ENCODE results near the gene MYO1C.

Gene MYO1C

GRCh38 chr17:1481736-1482135 lies 10.8 kb downstream of the MYO1C start:
- H2AFZ ChIP-seq (ENCODE audit: low read length), result no peak overlapping the region
- H3F3A ChIP-seq (ENCODE audit: low read depth), result no peaks in the 10 kb centered on the region
- H3K4me3 ChIP-seq (ENCODE audit: low read length, poor library complexity, severe bottlenecking), result no peak overlapping the region
- H4K20me1 ChIP-seq (ENCODE audit: insufficient read depth, low read length, poor library complexity, severe bottlenecking), result no peaks in the 10 kb centered on the region
- H3K9ac ChIP-seq (ENCODE audit: low read depth, low read length, poor library complexity, severe bottlenecking), result no peak overlapping the region
- no peak for TF ChIP-seq EZH2phosphoT487 (IDR thresholded peaks at IDR 0.05; ENCODE audit: borderline replicate concordance)
- TF ChIP-seq, protein P1, sequence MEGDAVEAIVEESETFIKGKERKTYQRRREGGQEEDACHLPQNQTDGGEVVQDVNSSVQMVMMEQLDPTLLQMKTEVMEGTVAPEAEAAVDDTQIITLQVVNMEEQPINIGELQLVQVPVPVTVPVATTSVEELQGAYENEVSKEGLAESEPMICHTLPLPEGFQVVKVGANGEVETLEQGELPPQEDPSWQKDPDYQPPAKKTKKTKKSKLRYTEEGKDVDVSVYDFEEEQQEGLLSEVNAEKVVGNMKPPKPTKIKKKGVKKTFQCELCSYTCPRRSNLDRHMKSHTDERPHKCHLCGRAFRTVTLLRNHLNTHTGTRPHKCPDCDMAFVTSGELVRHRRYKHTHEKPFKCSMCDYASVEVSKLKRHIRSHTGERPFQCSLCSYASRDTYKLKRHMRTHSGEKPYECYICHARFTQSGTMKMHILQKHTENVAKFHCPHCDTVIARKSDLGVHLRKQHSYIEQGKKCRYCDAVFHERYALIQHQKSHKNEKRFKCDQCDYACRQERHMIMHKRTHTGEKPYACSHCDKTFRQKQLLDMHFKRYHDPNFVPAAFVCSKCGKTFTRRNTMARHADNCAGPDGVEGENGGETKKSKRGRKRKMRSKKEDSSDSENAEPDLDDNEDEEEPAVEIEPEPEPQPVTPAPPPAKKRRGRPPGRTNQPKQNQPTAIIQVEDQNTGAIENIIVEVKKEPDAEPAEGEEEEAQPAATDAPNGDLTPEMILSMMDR (conservative IDR thresholded peaks at IDR 0.05; ENCODE audit: low read length), result no peak
- no peaks in the 10 kb centered on the region for H3K36me3 ChIP-seq (ENCODE audit: insufficient read depth, low read length)
- H3K4me2 ChIP-seq (ENCODE audit: low read depth, low read length, poor library complexity, severe bottlenecking), result no peak overlapping the region
- H3K4me1 ChIP-seq (ENCODE audit: insufficient read depth, low read length, poor library complexity, severe bottlenecking), result peaks cover 10% of the 10 kb centered on the region
- no peaks in the 10 kb centered on the region for H3K9me2 ChIP-seq (replicated peaks; ENCODE audit: low read depth, low read length)
- H3K27me3 ChIP-seq (ENCODE audit: insufficient read depth, low read length, poor library complexity, severe bottlenecking), result no peaks in the 10 kb centered on the region
- no peaks in the 10 kb centered on the region for H3K9me3 ChIP-seq (ENCODE audit: insufficient read depth, low read depth, low read length)
- H3K79me2 ChIP-seq (ENCODE audit: insufficient read depth, low read length), result no peaks in the 10 kb centered on the region

GRCh38 chr17:1480747-1481465 lies 11.6 kb downstream of the MYO1C start:
- Histone ChIP-seq H3K9me3 (ENCODE audit: insufficient read depth, low read depth, low read length) (no peaks in the 10 kb centered on the region), H3K36me3 (ENCODE audit: insufficient read depth, low read length) (no peaks in the 10 kb centered on the region), H3K4me2 (ENCODE audit: low read depth, low read length, poor library complexity, severe bottlenecking) (no peak overlapping the region), H2AFZ (ENCODE audit: low read length) (no peak overlapping the region), H3K9ac (ENCODE audit: low read depth, low read length, poor library complexity, severe bottlenecking) (no peak overlapping the region), H3K9me2 (replicated peaks; ENCODE audit: low read depth, low read length) (no peaks in the 10 kb centered on the region), H3K4me1 (ENCODE audit: insufficient read depth, low read length, poor library complexity, severe bottlenecking) (peaks cover 6% of the 10 kb centered on the region), H4K20me1 (ENCODE audit: insufficient read depth, low read length, poor library complexity, severe bottlenecking) (no peaks in the 10 kb centered on the region), H3F3A (ENCODE audit: low read depth) (no peaks in the 10 kb centered on the region), H3K27me3 (ENCODE audit: insufficient read depth, low read length, poor library complexity, severe bottlenecking) (no peaks in the 10 kb centered on the region), H3K79me2 (ENCODE audit: insufficient read depth, low read length) (no peaks in the 10 kb centered on the region), H3K4me3 (ENCODE audit: low read length, poor library complexity, severe bottlenecking) (no peak overlapping the region)
- no peak for TF ChIP-seq EZH2phosphoT487 (IDR thresholded peaks at IDR 0.05; ENCODE audit: borderline replicate concordance)
- TF ChIP-seq, protein P1 (conservative IDR thresholded peaks at IDR 0.05; ENCODE audit: low read length), result no peak

- no peak for TF ChIP-seq EZH2phosphoT487 (IDR thresholded peaks at IDR 0.05; ENCODE audit: borderline replicate concordance)
- TF ChIP-seq, protein P1 (conservative IDR thresholded peaks at IDR 0.05; ENCODE audit: low read length), result no peak
- no peak overlapping the region for H2AFZ ChIP-seq (ENCODE audit: low read length)
- no peaks in the 10 kb centered on the region for H4K20me1 ChIP-seq (ENCODE audit: insufficient read depth, low read length, poor library complexity, severe bottlenecking)
- H3K9ac ChIP-seq (ENCODE audit: low read depth, low read length, poor library complexity, severe bottlenecking), result no peak overlapping the region
- H3K9me2 ChIP-seq (replicated peaks; ENCODE audit: low read depth, low read length), result no peaks in the 10 kb centered on the region
- no peaks in the 10 kb centered on the region for H3K9me3 ChIP-seq (ENCODE audit: insufficient read depth, low read depth, low read length)
- no peak overlapping the region for H3K4me2 ChIP-seq (ENCODE audit: low read depth, low read length, poor library complexity, severe bottlenecking)
- H3K36me3 ChIP-seq (ENCODE audit: insufficient read depth, low read length), result no peaks in the 10 kb centered on the region
- H3K27me3 ChIP-seq (ENCODE audit: insufficient read depth, low read length, poor library complexity, severe bottlenecking), result no peaks in the 10 kb centered on the region
- no peaks in the 10 kb centered on the region for H3K4me1 ChIP-seq (ENCODE audit: insufficient read depth, low read length, poor library complexity, severe bottlenecking)
- H3F3A ChIP-seq (ENCODE audit: low read depth), result no peaks in the 10 kb centered on the region
- no peaks in the 10 kb centered on the region for H3K79me2 ChIP-seq (ENCODE audit: insufficient read depth, low read length)
- H3K4me3 ChIP-seq (ENCODE audit: low read length, poor library complexity, severe bottlenecking), result no peak overlapping the region
Observed at GRCh38 chr17:1478418-1478817, 14.1 kb downstream of the MYO1C start.
